Measurements from ENCODE around the gene INSC.

DNA sequence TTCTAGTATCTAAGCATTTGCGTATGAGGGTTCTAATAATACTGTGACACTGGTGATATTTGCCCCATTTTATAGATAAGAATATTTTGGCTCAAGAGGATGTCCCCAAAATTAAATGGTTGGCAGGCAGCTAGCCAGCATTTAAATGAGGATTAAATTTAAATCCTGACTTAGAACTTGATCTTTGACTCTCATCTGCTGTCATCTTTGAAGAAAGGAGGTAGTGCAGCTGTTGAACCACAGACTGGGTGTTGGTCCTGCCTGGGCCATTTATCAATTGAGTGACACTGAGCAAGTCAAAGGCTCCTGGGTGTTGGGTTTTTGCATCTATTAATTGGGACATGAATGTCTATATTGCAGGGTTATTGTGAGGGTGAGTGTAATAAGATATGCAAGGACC is 112.3 kb downstream of the INSC start:
- TF ChIP-seq CTCF (CRISPR knock-in tag; IDR thresholded peaks at IDR 0.05) (no peak), ZNF44 (CRISPR knock-in tag; IDR thresholded peaks at IDR 0.05) (no peak), MTF1 (CRISPR knock-in tag; IDR thresholded peaks at IDR 0.05) (no peak), REPIN1 (CRISPR knock-in tag; IDR thresholded peaks at IDR 0.05; ENCODE audit: borderline replicate concordance, low read depth) (no peak), TBP (CRISPR knock-in tag; IDR thresholded peaks at IDR 0.05) (no peak), ZNF75D (CRISPR knock-in tag; IDR thresholded peaks at IDR 0.05; ENCODE audit: borderline replicate concordance) (no peak), ATF3 (CRISPR knock-in tag; IDR thresholded peaks at IDR 0.05) (no peak), EP300 (IDR thresholded peaks at IDR 0.05; ENCODE audit: low read depth in 2 of 2, low read length in 2 of 2) (no peak), EP300 (CRISPR knock-in tag; IDR thresholded peaks at IDR 0.05; ENCODE audit: borderline replicate concordance) (no peak), ZBTB42 (CRISPR knock-in tag; IDR thresholded peaks at IDR 0.05) (no peak), CBFB (CRISPR knock-in tag; IDR thresholded peaks at IDR 0.05) (no peak), E2F1 (CRISPR knock-in tag; IDR thresholded peaks at IDR 0.05) (no peak), ZNF792 (CRISPR knock-in tag; IDR thresholded peaks at IDR 0.05) (no peak), JUNB (CRISPR knock-in tag; IDR thresholded peaks at IDR 0.05; ENCODE audit: borderline replicate concordance) (no peak)
- TF ChIP-seq, protein P1, sequence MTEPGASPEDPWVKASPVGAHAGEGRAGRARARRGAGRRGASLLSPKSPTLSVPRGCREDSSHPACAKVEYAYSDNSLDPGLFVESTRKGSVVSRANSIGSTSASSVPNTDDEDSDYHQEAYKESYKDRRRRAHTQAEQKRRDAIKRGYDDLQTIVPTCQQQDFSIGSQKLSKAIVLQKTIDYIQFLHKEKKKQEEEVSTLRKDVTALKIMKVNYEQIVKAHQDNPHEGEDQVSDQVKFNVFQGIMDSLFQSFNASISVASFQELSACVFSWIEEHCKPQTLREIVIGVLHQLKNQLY (CRISPR knock-in tag; IDR thresholded peaks at IDR 0.05): no peak

Data from HepG2 (cell line).